ENCODE measurements around the gene ZNF787.

GRCh38 chr19:56094449-56094848 lies 26.6 kb downstream of the ZNF787 start:
- no peak for TF ChIP-seq CTCF (conservative IDR thresholded peaks at IDR 0.05; ENCODE audit: low read length)
- no peak for TF ChIP-seq EZH2phosphoT487 (IDR thresholded peaks at IDR 0.05; ENCODE audit: borderline replicate concordance, low read depth, low read length)
